NCI-H2107 treated with DMSO at 0.1 percent for 48 hours (cell line): ENCODE data around the gene NIT1.
A peak's percentile ranks its signal among the peaks of the same experiment; 100 is the strongest.
"Not testable (repeated sequence)": the region's sequence is repeated elsewhere in the genome, so short reads cannot be mapped to it uniquely, and the experiment has no call there.

Experiments used
- DNase-seq: peaks from one replicate; lab custom pipeline; 2025; ENCODE audit not compliant: unreplicated experiment; lab: John Stamatoyannopoulos, UW

The NIT1 gene

DNA sequence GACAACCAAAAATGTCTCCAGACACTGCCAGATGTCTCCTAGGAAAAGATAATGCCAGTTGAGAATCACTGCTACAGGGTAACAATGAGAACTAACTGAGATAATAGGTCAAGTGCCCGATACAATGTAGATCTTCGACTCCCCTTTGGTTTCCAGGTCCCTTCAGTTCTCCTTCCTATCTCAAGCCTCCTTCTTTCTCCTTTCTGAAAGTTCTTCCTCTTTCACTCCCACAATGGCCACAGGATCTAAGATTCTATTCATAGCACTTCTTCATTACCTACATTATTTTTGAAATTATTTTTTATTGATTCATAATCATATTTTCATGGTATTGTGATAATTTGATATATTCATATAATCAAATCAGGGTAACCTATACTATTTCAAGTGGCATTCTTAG lies 6.4 kb upstream of the NIT1 start:
- no peak for DNase-seq

DNA sequence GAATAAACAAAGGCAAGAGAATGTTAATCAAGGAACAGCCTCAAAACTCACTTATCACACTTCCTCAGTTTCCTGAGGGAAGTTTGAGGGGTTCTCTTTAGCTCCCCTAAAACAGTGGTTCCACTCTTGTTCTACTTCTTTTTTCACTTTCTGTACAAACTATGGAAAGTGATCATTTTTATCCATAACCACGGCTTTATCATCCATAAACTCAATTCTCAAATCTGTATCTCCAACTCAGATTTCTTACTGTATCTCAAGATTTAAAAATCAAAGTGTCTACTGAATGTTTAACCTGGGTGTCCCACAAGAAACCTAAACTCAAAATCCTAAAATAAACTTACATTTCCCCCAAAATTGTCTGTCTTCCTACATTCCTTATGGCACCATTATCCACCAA lies 4.0 kb upstream of the NIT1 start:
- DNase-seq, result no peak

DNA sequence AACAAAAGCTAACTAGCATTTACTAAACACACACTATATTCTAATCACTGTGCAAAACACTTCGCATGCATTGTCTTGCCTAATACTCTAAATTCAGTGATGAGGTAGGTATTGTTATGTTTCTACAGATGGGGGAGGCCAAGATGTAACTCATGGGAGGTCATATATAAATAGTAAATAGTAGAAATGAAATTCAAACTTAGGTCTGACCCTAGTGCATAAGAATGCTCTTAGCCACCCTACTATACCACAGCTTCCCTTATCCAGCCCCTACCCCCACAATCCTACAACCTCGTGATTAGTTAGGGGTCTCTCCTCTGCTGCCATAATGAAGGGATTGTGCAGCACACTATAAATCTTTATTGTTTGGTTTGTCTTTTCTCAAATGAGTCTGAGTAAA lies 3.3 kb upstream of the NIT1 start:
- DNase-seq, result no peak

DNA sequence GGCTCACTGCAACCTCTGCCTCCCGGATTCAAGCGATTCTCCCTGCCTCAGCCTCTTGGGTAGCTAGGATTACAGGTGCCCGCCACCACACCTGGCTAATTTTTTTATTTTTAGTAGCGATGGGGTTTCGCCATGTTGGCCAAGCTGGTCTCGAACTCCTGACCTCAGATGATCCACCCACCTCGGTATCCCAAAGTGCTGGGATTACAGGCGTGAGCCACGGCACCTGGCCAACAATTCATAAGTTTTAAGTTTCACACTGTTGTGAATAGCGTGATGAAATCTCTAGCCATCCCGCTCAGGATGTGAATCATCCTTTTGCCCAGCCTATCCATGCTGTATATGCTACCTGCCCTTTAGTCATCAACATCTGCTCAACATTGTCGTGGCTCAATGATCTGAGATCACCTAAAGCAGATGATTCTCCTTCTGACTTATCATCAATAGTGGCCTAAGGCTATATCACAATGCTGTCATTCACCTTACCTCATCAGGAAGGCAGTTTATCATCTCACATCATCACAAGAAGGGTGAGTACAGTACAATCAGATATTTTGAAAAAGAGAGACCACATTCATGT lies 2.7 kb upstream of the NIT1 start:
- no peak for DNase-seq

DNA sequence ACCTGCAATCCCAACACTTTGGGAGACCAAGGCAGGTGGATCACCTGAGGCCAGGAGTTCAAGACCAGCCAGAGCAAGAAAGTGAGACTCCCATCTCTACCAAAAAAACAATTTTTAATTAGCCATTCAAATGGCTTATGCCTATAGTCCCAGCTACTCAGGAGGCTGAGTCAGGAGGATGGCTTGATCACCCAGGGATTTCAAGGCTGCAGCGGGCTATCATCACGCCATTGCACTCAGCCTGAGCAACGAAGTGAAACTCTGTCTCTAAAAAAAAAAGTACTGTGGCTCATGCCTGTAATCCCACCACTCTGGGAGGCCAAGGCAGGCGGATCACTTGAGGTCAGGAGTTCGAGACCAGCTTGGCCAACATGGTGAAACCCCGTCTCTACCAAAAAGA lies 1.9 kb upstream of the NIT1 start:
- DNase-seq, result not testable (repeated sequence)

DNA sequence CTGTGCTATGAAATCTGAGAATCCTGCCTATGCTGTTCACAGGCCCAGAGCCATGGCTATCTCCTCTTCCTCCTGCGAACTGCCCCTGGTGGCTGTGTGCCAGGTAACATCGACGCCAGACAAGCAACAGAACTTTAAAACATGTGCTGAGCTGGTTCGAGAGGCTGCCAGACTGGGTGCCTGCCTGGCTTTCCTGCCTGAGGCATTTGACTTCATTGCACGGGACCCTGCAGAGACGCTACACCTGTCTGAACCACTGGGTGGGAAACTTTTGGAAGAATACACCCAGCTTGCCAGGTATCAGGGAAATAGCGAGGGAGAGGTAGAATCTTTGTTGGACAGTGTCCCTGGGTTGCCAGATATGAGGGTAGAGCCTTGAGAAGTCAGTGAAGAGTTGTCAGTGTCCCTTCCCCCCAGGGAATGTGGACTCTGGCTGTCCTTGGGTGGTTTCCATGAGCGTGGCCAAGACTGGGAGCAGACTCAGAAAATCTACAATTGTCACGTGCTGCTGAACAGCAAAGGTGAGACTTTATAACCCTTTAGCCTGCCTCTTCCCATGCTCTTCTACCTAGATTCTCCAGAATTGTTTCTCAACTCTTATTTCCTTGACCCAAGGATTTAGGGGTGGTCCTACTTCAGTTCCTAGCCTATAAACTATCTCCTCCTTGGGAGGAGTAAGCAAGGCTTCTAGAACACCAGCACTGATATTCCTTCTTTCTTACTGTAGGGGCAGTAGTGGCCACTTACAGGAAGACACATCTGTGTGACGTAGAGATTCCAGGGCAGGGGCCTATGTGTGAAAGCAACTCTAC lies 1.4 kb downstream of the NIT1 start:
- DNase-seq, result no peak

DNA sequence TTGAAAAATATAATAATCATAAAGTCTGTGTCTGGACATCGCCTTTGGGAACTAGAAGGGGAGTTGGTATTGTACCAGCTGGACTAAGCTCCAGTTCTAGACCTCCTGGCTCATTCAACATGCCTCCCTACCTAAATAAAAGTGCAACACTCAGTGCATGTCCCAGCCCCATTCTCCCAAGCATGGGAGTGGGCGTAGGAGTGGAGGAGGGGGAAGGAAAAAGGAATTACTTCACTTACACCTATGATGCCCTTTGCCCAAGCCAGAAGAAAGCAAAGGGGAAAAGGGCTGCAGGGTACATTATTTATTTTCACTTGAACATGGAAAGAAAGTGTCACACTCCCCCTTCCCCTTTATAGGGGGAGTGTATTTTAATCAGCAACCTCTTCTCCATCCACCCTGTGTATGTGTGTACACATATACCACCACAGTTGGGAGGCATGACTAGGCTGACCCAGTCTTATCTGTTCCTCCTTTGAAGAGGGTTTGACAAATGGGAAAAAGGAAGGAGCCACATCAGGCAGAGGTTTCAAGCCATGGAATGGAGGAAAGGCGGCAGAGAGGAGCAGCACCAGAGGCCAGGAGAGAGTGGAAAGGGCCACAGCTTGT lies 3.2 kb downstream of the NIT1 start:
- no peak for DNase-seq

DNA sequence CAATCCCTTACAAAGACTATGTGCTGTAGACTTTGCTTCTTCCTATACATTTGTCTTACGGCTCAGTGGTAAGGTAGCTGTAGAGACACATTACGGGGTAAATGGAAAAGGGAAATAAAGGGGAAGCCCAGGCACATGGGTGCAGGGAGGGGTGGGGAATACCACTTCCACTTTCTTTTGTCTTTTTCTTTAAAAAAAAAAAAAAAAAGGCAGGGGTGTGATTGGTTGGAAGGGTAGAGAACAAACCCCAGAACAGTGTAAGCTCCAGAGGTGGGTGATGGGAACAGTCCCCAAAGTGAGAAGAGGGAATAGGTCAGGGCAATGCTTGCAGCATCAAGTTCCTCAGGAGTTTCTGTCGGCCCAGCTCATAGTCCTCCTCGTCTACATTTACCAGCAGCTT lies 3.9 kb downstream of the NIT1 start:
- no peak for DNase-seq

DNA sequence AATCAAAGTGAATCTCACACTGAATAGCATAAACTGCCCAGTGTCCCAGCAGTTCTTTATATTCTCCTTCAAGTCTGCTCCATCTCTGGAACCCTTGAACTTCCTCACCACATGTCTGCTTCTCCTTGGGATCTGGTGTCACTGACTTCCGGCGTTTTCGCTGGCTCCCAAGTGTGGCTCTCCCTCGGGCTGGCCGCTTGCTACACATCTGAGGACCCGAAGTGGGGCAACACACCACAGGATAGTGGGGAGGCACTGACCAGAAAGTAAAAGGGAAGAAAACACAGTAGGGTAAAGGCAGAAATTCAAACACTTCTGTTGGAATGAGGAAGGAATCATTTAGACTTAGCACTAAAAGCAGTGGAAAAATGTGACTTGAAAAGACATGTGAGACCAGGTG lies 5.1 kb downstream of the NIT1 start:
- no peak for DNase-seq

DNA sequence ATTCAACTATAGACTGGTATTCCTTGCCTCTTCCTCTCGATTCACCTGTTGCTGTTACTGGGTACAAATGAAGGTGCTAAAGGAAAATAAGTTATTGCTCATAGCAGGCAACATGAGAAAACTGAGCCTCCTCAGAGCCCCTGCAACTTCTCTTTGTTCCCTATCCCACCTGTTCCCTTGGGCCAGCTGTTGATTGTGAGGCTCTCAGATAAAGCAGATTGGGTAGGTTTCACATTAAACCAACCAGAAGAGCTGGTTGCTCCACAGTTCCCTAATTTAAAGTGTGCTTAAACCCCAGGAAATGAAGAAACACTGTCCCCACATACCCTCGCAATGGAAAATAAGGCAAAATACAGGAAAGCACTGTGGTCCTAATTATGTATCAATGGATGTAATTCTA lies 9.7 kb downstream of the NIT1 start:
- DNase-seq, result no peak

DNA sequence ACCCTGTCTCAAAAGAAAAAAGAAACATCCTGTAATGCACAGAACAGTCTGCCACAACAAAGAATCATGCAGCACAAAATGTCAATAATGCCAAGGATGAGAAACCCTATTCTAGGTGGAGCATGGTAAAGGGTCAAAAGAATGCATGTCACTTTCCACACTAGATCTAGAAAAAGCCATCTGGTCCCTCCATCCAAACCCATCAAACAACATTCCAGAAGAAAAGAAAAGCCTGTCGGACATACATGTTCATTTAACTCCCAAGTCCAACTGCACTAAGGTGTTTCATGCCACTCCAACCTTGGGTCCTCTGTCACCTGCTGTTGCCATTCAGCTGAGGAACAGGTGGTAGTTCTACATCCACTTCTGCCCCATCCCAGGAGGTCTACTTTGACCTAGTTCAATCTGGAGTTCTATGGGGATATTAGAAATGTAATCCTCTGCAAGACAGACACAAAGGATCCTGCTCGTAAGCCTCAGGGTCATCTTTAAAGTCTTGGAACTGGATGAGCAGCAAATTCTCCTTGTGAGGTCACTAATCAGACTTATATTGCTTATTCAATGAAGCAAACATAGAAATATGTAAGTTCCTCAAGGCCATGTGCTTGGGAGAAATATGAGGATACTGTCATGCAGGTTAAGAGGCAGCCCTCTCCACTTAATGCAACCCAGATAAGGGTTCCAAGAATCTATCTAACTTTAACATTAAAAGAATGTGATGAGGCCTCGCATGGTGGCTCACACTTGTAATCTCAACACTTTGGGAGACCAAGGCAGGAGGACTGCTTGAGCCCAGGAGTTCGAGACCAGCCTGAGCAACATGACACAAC lies 10.9 kb downstream of the NIT1 start:
- DNase-seq, result no peak

DNA sequence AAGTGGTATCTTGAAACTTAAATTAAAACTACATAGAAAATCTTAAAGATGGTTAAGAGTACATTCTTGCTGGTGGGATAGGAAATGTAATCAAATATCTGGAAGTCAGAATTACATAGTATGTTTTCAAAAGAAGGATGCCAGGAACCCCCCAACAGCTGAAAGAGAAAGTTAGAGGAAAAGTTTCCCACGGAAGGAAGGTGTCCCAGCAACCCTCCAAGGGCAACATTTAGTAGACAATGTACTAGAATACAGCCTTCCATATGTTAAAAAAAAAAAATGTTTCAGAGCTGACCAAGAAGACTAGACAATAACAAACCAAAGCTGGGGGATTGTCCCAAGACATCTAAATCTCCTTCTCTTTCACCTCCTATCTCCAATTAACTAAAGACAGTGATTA lies 12.4 kb downstream of the NIT1 start:
- no peak for DNase-seq

DNA sequence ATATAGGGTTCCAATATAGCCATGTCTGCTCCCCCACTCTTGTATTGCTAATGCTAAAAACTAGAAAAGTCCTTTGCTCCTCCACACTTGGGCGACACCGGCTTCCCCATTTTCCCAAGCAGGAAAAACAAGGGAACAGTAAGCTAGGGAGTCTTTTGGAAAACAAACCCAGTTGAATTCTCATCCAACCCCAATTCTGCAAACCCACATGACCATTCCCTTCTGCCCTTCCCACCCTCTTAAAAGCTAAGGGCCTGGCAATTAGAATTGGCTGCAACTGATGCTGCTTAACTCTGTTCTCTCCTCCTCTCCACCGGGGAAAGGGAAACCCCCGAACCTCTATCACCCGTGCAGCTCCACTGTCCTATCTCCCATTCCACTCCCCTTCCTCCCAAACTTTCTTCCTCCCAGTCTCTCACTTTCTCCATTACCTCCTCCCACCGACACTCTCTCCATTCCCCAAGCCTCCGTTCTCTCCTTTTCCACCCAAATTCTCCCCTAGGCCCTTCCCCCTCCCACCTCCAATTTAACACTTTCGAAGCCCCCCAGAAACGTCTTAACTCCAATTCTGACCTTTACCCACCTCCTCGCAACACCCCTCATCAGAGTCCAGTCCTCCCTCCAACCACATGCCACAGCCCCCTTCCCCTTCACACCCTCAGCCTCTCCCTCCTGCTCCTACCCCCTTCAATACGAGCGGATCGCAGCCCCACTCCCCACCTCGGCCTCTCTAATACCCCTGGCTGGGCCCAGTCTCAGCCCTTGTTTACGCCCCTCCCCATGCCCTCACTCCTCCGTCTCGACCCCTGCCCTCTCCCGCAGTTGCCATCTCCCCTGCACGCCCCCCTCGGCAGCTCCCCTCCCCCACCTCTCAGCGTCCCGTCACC lies 13.9 kb downstream of the NIT1 start:
- no peak for DNase-seq

DNA sequence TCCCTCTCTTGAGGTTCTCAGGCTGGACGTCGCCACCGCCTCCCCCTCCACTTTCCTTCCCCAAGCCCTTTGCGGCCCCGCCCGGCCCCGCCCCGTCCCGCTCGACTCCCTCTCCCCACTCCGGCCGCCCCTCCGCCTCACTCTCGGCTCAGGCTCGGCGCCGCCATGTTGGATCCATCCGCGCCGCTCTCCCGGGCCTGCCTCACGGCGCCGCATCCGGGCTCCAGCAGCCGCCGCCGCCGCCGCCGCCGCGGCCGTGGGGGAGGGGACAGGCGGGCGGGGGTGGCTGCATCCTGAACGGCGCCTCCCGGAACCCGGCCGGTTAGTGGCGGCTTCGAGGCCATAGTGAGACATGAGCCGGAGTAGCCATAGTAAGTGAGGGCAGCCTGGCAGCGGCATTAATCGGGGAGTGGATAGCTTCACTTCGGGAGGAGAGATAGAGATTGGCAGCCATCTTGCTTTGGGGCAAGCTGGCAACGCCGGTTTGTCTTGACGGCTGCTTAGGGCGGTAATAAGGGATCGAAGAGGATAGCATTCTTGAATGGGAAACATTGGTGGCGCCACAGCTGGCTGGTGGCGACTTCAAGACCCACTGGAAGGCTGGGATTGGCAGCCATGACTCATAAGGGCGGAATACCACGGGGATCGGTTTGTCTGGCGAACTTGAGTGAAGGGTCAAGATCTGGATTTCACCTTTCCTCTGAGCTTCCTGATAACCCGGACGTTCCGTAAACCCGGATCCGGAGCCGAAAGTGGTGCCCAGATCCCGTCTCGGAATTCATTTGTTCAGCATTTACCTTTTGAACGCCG lies 14.7 kb downstream of the NIT1 start, which contains the start of gene DEDD:
Gene DEDD (minus strand): TSS at position 258 of the 810 bp plus-strand sequence. CDS start 8,205 bp downstream, outside the sequence.
- peak; percentile 99 for DNase-seq

DNA sequence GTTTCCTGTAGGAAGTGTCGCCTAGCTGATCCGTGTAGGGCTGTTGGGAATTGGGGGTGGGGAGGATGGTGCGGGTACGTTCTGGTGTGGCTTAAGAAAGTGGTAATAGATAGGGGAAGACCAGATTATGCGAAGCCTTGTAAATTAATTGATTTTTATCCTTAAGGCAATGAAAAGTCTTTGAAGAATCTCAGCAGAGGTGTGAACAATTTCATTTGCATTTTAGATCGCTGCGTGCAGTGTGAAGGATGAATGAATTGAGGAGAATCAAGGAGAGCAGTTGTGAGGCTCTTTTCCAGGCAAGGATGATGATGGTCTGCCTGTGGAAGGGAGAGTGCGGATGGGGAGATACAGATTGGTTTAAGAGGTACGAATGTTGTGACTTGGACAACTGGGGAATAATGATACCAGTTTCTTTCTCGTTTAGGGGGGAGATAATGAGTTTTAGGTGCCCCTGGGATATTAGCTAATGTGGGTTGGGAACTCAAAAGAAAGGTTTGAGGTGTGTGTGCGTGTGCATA lies 15.4 kb downstream of the NIT1 start:
- DNase-seq, result no peak

DNA sequence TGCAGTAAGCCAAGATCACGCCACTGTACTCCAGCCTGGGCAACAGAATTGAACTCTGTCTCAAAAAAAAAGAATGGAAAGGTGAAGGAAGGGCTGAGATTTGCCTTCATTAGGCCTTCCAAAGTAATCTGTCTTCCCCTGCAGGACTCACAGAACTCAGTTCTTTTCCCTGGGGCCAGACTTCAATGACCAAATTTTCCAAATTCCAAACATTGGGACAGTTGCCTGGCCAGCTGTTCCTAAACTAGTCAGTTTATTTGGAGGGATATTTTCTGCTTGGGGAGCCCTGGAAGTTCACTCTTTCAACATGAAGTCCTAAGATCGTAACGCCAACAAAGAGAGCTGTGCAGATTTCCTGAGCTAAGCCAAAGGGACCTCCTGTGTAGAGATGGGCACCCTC lies 20.0 kb downstream of the NIT1 start:
- no peak for DNase-seq

DNA sequence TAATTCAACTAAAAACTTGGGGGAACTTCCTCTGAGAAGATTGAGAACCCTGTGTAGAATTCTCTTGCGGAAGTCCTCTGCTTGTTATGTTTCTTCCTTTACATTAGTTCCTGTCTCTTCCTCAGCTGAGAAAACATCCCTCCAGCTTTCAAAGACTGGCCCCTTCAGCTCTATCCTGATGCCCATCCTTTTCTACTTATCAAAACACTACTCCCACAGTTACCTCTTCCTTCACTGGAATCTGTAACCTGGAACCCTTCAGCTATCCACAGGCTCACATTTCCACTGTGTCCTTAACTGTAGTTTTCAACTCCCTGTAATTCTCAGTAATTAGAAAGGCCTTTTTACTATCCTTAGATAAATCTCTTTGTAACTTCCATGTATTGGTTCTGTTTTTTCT lies 20.5 kb downstream of the NIT1 start:
- no peak for DNase-seq

DNA sequence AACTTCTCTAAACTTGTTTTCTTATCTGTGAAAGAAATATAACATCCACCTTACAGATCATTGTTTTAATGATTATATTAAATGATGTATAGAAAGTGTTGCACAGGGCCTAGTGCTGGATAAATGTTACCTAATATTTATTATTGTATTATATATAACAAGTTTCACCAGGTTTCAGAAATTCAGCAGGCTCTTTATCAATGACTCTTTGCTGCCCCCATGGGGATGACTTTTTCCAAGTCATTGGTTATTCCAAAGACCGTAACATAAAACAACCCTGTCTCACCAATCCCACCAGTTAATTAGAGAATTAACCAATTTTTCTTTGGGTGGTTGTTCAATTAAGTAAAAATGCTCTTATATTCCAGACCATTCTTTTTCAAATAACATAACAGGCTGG lies 21.9 kb downstream of the NIT1 start:
- peak; percentile 51 for DNase-seq

DNA sequence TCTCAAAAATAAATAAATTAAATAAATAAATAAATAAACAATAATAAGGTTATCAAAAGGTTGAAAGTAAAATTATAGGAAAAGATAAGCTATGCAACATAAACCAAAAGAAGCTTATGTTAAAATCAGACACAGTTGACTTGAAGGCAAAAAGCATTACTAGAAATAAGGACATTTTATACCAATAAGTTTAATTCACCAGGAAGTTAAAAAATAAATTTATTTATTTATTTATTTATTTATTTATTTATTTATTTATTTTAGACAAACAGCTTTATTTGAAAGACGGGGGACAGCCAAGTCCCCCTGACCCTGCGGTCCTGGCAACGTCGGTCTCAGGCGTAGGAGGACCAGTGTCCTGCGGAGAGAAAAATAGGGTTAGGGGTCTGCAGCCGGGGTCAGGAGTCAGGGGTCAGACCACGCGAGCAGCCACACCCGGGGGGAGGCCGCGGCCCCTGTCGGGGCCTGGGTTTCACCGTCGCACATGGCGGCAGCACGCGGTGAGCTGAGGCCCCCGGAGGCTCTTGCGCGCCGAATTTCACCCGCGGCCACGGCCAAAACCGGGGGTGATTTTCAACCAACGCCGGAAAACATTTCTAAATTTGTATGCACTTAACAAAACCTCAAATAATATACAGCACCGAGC lies 23.0 kb downstream of the NIT1 start:
- no peak for DNase-seq
